ENCODE data around the gene HES5.

HES5 gene

DNA sequence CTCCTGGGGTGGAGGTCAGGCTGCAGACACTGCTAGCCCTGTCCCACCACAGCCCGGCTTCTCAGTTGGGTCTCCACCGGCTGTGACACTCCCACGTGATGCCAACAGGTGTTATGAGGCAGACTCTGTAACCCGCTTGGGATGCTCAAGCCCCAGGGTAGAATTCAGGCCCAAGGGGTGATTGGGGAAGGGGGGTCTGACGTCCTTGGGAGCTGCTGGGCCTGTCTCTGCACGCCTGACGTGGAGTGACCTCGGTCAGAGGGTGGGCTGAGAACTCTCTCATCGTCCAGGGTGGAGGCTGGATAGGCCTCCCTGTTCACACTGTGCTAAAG is 7.7 kb upstream of the HES5 start:
- Histone ChIP-seq H3K36me3 (ENCODE audit: control insufficient read depth in 2 of 2, insufficient read depth in 2 of 2, low read length in 2 of 2) (no peaks in the 10 kb centered on the region), H3K9ac (ENCODE audit: low read length in 2 of 2) (no peak overlapping the region), H3K9me3 (ENCODE audit: control insufficient read depth in 2 of 2, low read length in 2 of 2) (no peaks in the 10 kb centered on the region), H3K27ac (ENCODE audit: low read length) (no peak overlapping the region), H3K27me3 (ENCODE audit: control insufficient read depth in 1 of 2, insufficient read depth in 2 of 2, low read length in 2 of 2) (peaks cover 34 to 67% of the 10 kb centered on the region in 2 donors), H3K4me1 (ENCODE audit: control insufficient read depth, insufficient read depth, low read length) (no peaks in the 10 kb centered on the region), H3K4me3 (ENCODE audit: low read length in 2 of 2) (no peak overlapping the region)

DNA sequence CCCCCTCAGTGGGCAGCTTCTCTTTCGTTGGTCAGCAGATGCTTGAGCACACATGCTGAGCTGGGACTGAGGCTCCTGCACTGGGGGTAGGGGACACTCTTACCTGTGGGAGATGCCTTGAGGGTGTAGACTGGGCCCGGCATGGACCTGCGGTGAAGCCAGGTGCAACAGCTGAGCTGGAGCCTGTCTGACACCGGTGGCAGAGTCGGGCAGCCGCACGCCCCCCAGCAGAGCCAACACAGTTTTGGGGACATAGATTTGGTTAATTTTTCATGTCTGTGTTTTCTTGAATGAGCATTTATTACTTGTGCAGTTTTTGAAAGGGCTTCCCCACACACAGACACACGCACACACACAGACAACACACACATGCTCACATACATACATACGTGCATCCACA is 5.9 kb upstream of the HES5 start:
- Histone ChIP-seq H3K9me3 (ENCODE audit: control insufficient read depth in 2 of 2, low read length in 2 of 2) (no peaks in the 10 kb centered on the region), H3K9ac (ENCODE audit: low read length in 2 of 2) (no peak overlapping the region), H3K36me3 (ENCODE audit: control insufficient read depth in 2 of 2, insufficient read depth in 2 of 2, low read length in 2 of 2) (no peaks in the 10 kb centered on the region), H3K4me3 (ENCODE audit: low read length in 2 of 2) (no peak overlapping the region), H3K27me3 (ENCODE audit: control insufficient read depth in 1 of 2, insufficient read depth in 2 of 2, low read length in 2 of 2) (peaks cover 42 to 75% of the 10 kb centered on the region in 2 donors), H3K27ac (ENCODE audit: low read length) (no peak overlapping the region), H3K4me1 (ENCODE audit: control insufficient read depth, insufficient read depth, low read length) (peaks cover 7% of the 10 kb centered on the region)

DNA sequence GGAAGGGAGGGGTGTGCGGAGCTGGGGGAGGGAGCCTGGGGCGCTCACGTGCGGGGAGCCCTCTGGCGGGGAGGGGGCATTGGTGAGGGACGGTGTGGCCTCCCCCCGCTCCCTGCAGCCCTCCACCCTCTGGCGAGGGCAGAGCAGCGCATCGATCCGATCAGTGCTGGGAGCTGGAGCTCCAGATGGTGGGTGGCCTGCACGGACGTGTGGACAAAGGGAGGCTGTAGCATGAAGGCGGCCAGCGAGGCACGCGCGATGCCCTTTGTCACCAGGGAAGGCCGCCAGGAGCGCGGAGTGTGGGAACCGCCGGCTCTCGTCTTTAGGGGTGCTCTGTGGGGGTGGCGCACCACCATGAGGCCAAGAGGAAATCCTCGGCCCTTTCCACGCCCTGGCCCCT is 5.4 kb upstream of the HES5 start:
- Histone ChIP-seq H3K9me3 (ENCODE audit: control insufficient read depth in 2 of 2, low read length in 2 of 2) (no peaks in the 10 kb centered on the region), H3K4me1 (ENCODE audit: control insufficient read depth, insufficient read depth, low read length) (peaks cover 12% of the 10 kb centered on the region), H3K36me3 (ENCODE audit: control insufficient read depth in 2 of 2, insufficient read depth in 2 of 2, low read length in 2 of 2) (no peaks in the 10 kb centered on the region), H3K9ac (ENCODE audit: low read length in 2 of 2) (no peak overlapping the region), H3K27ac (ENCODE audit: low read length) (no peak overlapping the region), H3K27me3 (ENCODE audit: control insufficient read depth in 1 of 2, insufficient read depth in 2 of 2, low read length in 2 of 2) (peaks cover 47 to 76% of the 10 kb centered on the region in 2 donors), H3K4me3 (ENCODE audit: low read length in 2 of 2) (no peak overlapping the region)

DNA sequence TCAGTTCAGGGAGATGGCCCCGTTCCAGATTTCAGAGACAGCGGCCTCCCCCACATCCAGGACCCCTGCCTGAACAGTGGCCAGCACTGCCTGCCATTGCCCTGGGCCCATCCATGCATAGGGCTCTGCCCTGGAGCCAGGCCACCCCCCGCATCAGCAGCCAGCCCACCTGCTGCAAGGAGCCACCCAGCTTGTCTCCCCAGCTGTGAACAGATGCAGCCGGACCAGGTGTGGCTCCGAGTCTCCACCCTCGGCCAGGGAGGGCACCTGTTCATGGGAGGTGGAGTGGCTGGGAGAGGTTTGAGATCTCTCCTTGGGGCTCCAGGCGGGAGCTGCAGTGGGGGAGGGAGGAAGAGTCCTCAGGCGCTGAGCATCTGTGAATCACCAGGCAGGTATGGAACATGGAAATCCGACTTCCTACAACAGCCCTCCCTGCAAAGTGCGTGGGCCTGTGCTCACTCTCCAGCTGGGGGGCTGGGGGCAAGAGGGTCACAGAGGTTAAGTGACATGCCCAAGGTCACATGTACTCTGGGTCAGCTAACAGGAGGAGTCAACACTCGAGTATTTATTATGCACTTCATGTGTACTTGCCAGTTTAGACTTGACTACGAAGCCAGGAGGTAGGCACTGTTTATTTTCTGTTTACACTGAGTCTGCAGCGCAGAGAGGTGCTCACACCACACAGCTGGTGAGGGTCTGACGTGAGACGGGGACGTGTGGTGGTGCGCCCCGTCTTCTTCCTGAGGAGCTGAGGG is 4.8 kb upstream of the HES5 start:
- no peaks in the 10 kb centered on the region for H3K36me3 ChIP-seq (ENCODE audit: control insufficient read depth in 2 of 2, insufficient read depth in 2 of 2, low read length in 2 of 2)
- H3K9me3 ChIP-seq (ENCODE audit: control insufficient read depth in 2 of 2, low read length in 2 of 2) = no peaks in the 10 kb centered on the region
- peaks cover 47 to 79% of the 10 kb centered on the region in 2 donors for H3K27me3 ChIP-seq (ENCODE audit: control insufficient read depth in 1 of 2, insufficient read depth in 2 of 2, low read length in 2 of 2)
- H3K27ac ChIP-seq (ENCODE audit: low read length) = no peak overlapping the region
- H3K4me3 ChIP-seq (ENCODE audit: low read length in 2 of 2) = no peak overlapping the region
- H3K9ac ChIP-seq (ENCODE audit: low read length in 2 of 2) = no peak overlapping the region
- peaks cover 14% of the 10 kb centered on the region for H3K4me1 ChIP-seq (ENCODE audit: control insufficient read depth, insufficient read depth, low read length)

DNA sequence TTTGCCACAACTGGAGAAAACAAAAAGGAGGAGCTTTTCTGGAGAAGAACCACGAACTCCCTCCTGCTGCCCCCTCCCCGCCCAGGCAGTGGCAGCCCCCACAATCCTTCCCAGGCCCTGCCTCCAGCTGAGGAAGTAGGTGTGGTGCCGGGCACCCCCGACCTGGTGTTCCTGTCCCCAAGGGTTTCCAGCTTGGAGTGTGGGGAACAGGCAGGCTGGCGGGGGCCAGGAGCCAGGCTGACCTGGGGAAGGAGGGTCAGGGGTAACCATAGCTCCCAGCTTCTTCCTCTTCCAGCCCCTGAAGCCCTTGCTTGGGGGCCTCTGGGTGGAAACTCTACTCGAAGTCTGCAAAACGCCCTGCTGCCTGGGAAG is 4.2 kb upstream of the HES5 start:
- Histone ChIP-seq H3K9ac (ENCODE audit: low read length in 2 of 2) (no peak overlapping the region), H3K9me3 (ENCODE audit: control insufficient read depth in 2 of 2, low read length in 2 of 2) (no peaks in the 10 kb centered on the region), H3K4me3 (ENCODE audit: low read length in 2 of 2) (no peak overlapping the region), H3K27me3 (ENCODE audit: control insufficient read depth in 1 of 2, insufficient read depth in 2 of 2, low read length in 2 of 2) (peaks cover 42 to 78% of the 10 kb centered on the region in 2 donors), H3K27ac (ENCODE audit: low read length) (no peak overlapping the region), H3K4me1 (ENCODE audit: control insufficient read depth, insufficient read depth, low read length) (peaks cover 18% of the 10 kb centered on the region), H3K36me3 (ENCODE audit: control insufficient read depth in 2 of 2, insufficient read depth in 2 of 2, low read length in 2 of 2) (no peaks in the 10 kb centered on the region)

DNA sequence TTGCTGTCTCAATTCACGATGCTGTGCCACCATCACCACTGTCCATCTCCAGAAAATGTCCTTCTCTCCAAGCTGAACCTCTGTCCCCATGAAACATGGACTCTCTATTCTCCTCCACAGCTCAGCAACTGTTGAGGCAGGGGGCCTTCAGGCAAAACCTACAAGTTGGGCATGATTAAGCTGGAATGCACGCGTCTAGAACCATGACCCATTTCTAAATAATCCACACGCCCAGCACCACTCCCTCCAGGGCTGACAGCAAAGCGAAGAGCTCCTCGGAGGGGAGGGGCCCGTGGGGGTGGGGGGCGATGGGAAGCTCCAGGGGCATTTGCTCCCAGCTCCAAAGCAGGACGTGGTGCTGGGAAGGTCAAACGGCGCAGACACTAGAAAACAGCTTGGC is 3.3 kb upstream of the HES5 start:
- Histone ChIP-seq H3K27me3 (ENCODE audit: control insufficient read depth in 1 of 2, insufficient read depth in 2 of 2, low read length in 2 of 2) (peaks cover 49 to 81% of the 10 kb centered on the region in 2 donors), H3K27ac (ENCODE audit: low read length) (no peak overlapping the region), H3K4me3 (ENCODE audit: low read length in 2 of 2) (no peak overlapping the region), H3K36me3 (ENCODE audit: control insufficient read depth in 2 of 2, insufficient read depth in 2 of 2, low read length in 2 of 2) (no peaks in the 10 kb centered on the region), H3K9me3 (ENCODE audit: control insufficient read depth in 2 of 2, low read length in 2 of 2) (no peaks in the 10 kb centered on the region), H3K9ac (ENCODE audit: low read length in 2 of 2) (no peak overlapping the region), H3K4me1 (ENCODE audit: control insufficient read depth, insufficient read depth, low read length) (peaks cover 20% of the 10 kb centered on the region)

DNA sequence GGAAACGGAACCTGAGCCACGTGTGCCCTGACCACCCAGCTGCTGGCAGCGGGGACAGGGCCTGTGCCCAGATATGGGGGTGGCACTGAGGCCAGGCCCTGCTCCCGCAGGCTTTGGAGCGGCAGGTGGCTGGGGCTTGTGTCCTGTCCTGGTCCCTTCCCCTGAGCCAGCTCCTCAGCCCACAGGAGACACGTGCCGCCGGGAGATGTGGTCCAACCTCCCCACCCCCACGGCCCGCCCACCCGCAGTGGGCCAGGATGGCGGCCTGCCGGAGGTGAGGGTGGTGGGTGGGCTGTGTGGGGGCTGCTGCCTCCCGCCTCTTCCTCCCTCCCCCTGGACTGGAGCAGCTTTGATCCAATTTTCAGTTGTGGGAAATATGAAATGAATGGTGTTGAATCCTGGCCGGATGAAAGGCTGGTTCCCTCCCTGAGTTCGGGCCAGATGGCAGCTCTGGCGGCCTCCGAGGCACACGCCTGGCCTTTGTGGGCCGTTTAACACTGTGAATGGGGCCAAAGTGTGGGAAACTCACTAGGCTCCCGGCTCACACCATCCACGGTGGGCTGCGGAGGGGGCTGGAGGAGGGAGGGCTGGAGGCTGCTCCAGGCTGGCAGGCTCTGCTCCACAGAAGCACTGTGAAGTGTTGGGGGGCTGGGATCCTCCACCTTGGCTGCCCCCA is 2.6 kb upstream of the HES5 start:
- Histone ChIP-seq H3K36me3 (ENCODE audit: control insufficient read depth in 2 of 2, insufficient read depth in 2 of 2, low read length in 2 of 2) (no peaks in the 10 kb centered on the region), H3K27ac (ENCODE audit: low read length) (no peak overlapping the region), H3K27me3 (ENCODE audit: control insufficient read depth in 1 of 2, insufficient read depth in 2 of 2, low read length in 2 of 2) (peaks cover 45 to 83% of the 10 kb centered on the region in 2 donors), H3K9ac (ENCODE audit: low read length in 2 of 2) (no peak overlapping the region), H3K9me3 (ENCODE audit: control insufficient read depth in 2 of 2, low read length in 2 of 2) (no peaks in the 10 kb centered on the region), H3K4me1 (ENCODE audit: control insufficient read depth, insufficient read depth, low read length) (peaks cover 27% of the 10 kb centered on the region), H3K4me3 (ENCODE audit: low read length in 2 of 2) (no peak overlapping the region)

DNA sequence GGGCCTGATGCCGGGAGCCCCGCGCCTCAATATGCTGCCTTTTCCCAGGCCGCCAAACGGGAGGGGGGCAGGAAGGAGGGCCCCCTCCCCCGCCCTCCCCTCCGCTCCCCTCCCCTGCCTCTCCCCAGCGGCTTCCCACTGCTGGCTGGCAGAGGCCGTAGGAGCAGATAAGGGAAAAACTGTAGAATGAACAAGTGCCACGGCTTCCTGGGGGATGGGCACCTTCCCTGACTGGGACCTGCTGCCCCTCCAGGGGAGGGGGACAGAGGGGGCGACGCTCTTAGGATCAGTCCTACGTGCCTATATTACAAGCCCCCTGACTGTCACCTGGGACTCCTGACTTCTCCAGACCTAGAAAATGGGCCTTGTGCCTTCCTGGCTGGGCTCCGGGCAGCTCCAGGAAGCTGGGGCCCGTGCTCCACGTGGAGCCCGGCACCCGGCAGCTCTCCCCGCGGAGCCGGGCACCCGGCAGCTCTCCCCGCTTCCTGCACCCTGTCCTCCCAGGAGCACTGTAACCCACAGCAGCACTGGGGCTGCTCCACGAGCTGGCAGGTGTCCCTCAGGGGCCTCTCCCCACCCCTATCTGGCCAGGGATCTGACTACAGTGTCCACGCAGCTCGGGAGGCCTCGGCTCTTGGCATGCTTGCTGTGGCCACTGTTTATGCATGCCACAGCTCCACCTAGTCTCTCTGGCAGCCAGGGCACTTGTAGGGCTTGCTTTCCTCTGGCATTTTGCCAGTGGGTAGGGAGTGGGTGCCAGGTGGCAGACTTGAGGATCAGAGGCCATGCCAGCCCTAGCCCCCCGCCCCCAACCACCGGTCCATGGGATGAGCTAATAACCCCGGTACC is 674 bp upstream of the HES5 start:
- Histone ChIP-seq H3K4me1 (ENCODE audit: control insufficient read depth, insufficient read depth, low read length) (peaks cover 38% of the 10 kb centered on the region), H3K4me3 (ENCODE audit: low read length in 2 of 2) (no peak overlapping the region), H3K27me3 (ENCODE audit: control insufficient read depth in 1 of 2, insufficient read depth in 2 of 2, low read length in 2 of 2) (peaks cover 38 to 68% of the 10 kb centered on the region in 2 donors), H3K36me3 (ENCODE audit: control insufficient read depth in 2 of 2, insufficient read depth in 2 of 2, low read length in 2 of 2) (no peaks in the 10 kb centered on the region), H3K9ac (ENCODE audit: low read length in 2 of 2) (no peak overlapping the region), H3K9me3 (ENCODE audit: control insufficient read depth in 2 of 2, low read length in 2 of 2) (no peaks in the 10 kb centered on the region), H3K27ac (ENCODE audit: low read length) (no peak overlapping the region)

DNA sequence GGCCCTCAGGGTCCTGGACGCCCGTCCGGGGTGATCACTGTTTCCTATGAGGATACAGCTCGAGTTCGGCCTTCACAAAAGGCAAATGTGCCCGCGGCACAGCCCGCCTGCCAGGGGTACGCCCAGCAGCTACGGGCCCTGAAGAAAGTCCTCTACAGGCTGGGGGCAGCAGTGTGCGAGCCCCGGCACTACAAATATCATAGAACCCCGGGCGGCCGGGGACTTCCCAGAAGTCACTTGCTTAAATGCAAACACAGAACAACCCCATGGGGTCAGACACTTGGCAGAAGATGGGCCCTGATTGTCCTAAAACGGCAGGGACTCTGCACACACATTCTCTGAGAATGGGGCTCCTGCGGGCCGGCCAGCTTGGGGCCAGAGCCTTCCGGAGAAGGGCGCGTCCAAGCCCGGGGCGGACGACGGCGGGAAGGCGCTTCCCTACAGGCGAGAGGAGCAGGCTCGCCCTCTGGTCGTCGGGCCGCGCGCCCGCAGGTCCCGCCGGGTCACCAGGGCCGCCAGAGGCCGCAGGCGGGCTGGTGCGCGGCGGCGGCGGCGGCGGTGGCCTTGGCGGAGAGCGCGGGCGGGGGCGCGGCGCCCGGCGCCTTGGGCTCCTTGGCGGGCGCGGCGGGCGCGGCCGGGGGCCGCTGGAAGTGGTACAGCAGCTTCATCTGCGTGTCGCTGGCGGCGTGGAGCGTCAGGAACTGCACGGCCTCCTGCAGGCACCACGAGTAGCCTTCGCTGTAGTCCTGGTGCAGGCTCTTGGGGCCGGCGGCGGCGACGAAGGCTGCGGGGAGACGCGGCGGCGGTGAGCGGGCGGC is 888 bp downstream of the HES5 start:
- Histone ChIP-seq H3K27me3 (ENCODE audit: control insufficient read depth in 1 of 2, insufficient read depth in 2 of 2, low read length in 2 of 2) (peaks cover 34 to 57% of the 10 kb centered on the region in 2 donors), H3K4me1 (ENCODE audit: control insufficient read depth, insufficient read depth, low read length) (peaks cover 53% of the 10 kb centered on the region), H3K9ac (ENCODE audit: low read length in 2 of 2) (no peak overlapping the region), H3K4me3 (ENCODE audit: low read length in 2 of 2) (peak overlapping the region in 1 of 2 donors; percentile 63), H3K27ac (ENCODE audit: low read length) (no peak overlapping the region), H3K36me3 (ENCODE audit: control insufficient read depth in 2 of 2, insufficient read depth in 2 of 2, low read length in 2 of 2) (no peaks in the 10 kb centered on the region), H3K9me3 (ENCODE audit: control insufficient read depth in 2 of 2, low read length in 2 of 2) (no peaks in the 10 kb centered on the region)

DNA sequence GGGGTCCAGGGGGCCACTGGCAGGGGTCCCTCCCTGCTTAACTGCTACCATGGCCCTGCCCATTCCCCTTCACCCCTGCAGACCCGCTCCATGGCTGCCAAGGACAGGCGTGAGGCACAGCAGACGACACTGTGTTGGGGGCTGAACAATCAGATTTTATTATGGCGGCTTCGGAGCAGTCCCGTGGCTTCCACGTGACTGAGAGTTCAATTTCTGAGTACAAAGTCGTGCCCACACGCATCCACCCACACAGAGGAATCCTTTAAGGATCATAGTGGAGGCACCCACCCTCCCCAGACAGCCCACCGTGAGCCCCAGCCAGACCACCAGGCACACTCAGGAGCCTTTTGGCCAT is 1.5 kb downstream of the HES5 start:
- no peaks in the 10 kb centered on the region for H3K9me3 ChIP-seq (ENCODE audit: control insufficient read depth in 2 of 2, low read length in 2 of 2)
- no peak overlapping the region for H3K4me3 ChIP-seq (ENCODE audit: low read length in 2 of 2)
- no peak overlapping the region for H3K9ac ChIP-seq (ENCODE audit: low read length in 2 of 2)
- H3K27me3 ChIP-seq (ENCODE audit: control insufficient read depth in 1 of 2, insufficient read depth in 2 of 2, low read length in 2 of 2) = peaks cover 30 to 51% of the 10 kb centered on the region in 2 donors
- no peak overlapping the region for H3K27ac ChIP-seq (ENCODE audit: low read length)
- H3K4me1 ChIP-seq (ENCODE audit: control insufficient read depth, insufficient read depth, low read length) = peaks cover 59% of the 10 kb centered on the region
- H3K36me3 ChIP-seq (ENCODE audit: control insufficient read depth in 2 of 2, insufficient read depth in 2 of 2, low read length in 2 of 2) = no peaks in the 10 kb centered on the region

All from stomach smooth muscle (tissue), 2 donors.